GM12875 (cell line): ENCODE measurements around the gene CXCL17.

Experiments
- H3K4me3 ChIP-seq: one replicate; pipeline ENCODE4 v1.5.1; 2011; ENCODE audit warnings: low read depth, low read length, control low read depth
- CTCF ChIP-seq: IDR thresholded peaks from 2 replicates; pipeline ENCODE4 v1.5.1; 2011; ENCODE audit warnings: low read depth, mild to moderate bottlenecking, control low read depth, inconsistent platforms, low read length, moderate library complexity, borderline replicate concordance; ENCODE audit not compliant: insufficient read depth

CXCL17 gene

GRCh38 chr19:42471554-42472249 is 29.0 kb upstream of the CXCL17 start:
- H3K4me3 ChIP-seq: no peak overlapping the region
- no peak for TF ChIP-seq CTCF

GRCh38 chr19:42469311-42470235 is 26.8 kb upstream of the CXCL17 start:
- H3K4me3 ChIP-seq: no peak overlapping the region
- no peak for TF ChIP-seq CTCF

GRCh38 chr19:42468273-42468796 is 25.6 kb upstream of the CXCL17 start:
- no peak for TF ChIP-seq CTCF
- no peak overlapping the region for H3K4me3 ChIP-seq

- no peak for TF ChIP-seq CTCF
- H3K4me3 ChIP-seq: no peak overlapping the region
Measured at GRCh38 chr19:42467183-42467760, 24.5 kb upstream of the CXCL17 start.

- no peak for TF ChIP-seq CTCF
- H3K4me3 ChIP-seq: peak overlapping the region; percentile 10
Measured at GRCh38 chr19:42466521-42467182, 23.9 kb upstream of the CXCL17 start.

- TF ChIP-seq CTCF: peak; percentile 49; the same call in 1 of the 2 replicates
Measured at GRCh38 chr19:42465827-42466280, 23.1 kb upstream of the CXCL17 start.

More at GRCh38 chr19:42465827-42466280, 23.1 kb upstream of the CXCL17 start:
- H3K4me3 ChIP-seq: no peak overlapping the region
